22Rv1 (cell line): ENCODE results near the gene AFF4.

Experiments used
- H3K27ac ChIP-seq: fragments of 450-650 bp; 2 replicates; pipeline ENCODE4 v1.5.1; 2017
- ZFX ChIP-seq: fragments of 450-650 bp; IDR thresholded peaks from 2 replicates; pipeline ENCODE4 v1.6.1; 2017; ENCODE audit warnings: antibody characterized with exemption, borderline replicate concordance
- TF ChIP-seq, protein P1 (sequence below): fragments of 450-650 bp; IDR thresholded peaks from 2 replicates; pipeline ENCODE4 v1.5.1; 2017; ENCODE audit warnings: mild to moderate bottlenecking

Gene AFF4

DNA sequence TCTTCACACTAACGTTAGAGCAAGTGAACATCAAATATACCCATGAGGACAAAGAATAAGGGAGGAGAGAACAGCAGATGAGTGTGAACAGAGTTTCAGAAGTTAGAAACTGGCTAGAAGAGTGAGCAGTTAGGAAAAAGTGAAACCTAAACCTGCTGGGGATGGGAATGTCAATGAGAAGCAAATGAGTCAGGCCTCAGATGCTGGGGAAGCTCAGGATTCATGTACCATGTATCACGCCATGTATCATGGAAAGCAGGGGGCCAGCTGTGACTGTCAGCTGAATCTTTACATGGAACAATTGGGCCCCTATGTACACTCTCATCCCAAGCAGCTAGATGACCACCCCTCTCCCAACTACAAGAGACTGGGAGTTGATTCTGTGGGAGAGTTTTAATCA is 113.4 kb downstream of the AFF4 start:
- no peak overlapping the region for H3K27ac ChIP-seq
- TF ChIP-seq, protein P1, sequence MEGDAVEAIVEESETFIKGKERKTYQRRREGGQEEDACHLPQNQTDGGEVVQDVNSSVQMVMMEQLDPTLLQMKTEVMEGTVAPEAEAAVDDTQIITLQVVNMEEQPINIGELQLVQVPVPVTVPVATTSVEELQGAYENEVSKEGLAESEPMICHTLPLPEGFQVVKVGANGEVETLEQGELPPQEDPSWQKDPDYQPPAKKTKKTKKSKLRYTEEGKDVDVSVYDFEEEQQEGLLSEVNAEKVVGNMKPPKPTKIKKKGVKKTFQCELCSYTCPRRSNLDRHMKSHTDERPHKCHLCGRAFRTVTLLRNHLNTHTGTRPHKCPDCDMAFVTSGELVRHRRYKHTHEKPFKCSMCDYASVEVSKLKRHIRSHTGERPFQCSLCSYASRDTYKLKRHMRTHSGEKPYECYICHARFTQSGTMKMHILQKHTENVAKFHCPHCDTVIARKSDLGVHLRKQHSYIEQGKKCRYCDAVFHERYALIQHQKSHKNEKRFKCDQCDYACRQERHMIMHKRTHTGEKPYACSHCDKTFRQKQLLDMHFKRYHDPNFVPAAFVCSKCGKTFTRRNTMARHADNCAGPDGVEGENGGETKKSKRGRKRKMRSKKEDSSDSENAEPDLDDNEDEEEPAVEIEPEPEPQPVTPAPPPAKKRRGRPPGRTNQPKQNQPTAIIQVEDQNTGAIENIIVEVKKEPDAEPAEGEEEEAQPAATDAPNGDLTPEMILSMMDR: no peak
- TF ChIP-seq ZFX: no peak

DNA sequence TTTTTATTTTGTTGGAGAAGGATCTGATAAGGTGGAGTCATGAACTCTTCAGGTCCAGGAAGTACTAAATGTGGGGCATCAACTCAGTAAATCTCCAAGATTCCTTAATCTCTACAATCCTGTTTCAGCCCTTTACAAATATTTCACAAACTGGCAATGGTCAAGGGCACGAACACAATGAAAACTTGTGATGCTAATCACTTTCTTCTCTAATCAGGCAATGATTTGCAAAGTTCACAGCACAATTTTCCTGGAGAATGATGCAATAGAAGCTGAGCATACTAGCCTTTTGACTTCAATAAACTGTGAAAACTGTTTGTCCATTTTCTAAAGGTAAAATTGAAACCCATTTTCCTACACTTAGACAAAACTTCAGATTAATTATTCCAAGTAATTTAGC is 114.1 kb downstream of the AFF4 start:
- no peak overlapping the region for H3K27ac ChIP-seq
- TF ChIP-seq, protein P1: no peak
- TF ChIP-seq ZFX: no peak

DNA sequence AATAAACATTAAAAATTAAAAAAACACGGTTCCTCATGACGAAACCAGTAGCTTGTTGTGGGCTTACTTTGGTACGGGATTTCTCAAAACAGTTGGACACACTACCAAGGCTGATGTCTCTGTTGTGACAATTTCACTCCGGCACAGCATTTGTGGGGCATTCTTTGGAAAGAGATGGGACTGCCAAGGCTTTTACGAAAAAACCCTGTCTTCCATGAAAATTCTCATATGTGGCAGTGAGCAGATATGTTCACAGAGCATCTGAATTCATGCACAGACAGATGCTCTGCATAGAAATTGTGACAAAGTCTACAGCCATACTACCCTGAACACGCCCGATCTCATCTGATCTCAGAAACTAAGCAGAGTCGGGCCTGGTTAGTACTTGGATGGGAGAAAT is 115.2 kb downstream of the AFF4 start:
- TF ChIP-seq, protein P1: no peak
- TF ChIP-seq ZFX: no peak
- H3K27ac ChIP-seq: no peak overlapping the region

DNA sequence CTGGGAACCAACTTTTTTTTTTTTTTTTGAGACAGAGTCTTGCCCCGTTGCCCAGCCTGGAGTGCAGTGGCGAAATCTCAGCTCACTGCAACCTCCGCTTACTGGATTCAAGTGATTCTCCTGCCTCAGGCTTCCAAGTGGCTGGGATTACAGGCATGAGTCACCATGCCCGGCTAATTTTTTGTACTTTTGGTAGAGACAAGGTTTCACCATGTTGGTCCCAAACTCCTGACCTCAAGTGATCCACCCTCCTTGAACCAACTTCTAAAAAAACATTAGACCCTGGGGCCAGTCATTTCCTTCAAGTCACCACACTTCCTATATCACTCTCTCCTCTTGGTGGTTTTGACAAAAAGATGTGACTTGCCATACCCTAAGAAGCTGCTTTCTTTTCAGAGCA is 122.1 kb downstream of the AFF4 start:
- TF ChIP-seq, protein P1: no peak
- no peak for TF ChIP-seq ZFX
- no peak overlapping the region for H3K27ac ChIP-seq

DNA sequence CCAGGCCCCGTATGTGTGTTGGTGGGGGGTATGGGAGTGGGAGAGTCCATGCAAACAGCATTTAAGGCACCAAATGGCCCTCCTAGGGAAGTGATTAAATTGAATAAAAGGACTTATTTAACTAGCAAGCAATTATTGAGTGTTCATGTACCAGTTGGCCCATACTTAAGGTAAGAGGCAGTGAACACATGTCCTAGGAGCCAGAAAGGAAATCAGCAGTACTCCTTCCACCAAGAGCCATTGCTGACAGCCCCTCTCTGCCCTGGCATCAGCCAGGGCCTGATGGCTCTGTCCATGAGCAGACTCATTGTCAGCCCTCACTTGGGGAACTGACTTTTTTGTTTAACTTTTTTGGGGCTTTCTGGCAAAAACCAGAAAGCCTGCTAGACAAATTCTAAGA is 122.5 kb downstream of the AFF4 start:
- TF ChIP-seq ZFX: no peak
- TF ChIP-seq, protein P1: no peak
- no peak overlapping the region for H3K27ac ChIP-seq

DNA sequence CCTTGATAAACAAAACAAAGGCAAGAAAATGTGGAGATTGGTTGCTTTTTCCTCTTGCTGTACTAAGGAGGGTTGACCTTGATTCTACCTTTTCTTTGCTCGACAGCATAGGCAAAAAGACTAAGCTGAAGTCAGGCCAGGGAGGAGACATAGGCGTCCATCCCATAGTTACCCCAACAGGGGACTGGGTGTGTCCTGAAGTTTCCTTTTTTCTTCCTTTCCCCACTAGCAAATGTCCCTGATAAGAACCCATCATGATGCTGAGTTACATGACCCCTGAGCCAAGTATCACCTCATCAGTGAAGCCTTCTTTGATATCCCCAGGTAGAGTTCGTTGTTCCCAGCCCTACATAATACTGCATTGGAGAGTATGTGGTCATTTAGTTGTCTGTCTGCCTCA is 123.1 kb downstream of the AFF4 start:
- TF ChIP-seq ZFX: no peak
- TF ChIP-seq, protein P1: no peak
- no peak overlapping the region for H3K27ac ChIP-seq

DNA sequence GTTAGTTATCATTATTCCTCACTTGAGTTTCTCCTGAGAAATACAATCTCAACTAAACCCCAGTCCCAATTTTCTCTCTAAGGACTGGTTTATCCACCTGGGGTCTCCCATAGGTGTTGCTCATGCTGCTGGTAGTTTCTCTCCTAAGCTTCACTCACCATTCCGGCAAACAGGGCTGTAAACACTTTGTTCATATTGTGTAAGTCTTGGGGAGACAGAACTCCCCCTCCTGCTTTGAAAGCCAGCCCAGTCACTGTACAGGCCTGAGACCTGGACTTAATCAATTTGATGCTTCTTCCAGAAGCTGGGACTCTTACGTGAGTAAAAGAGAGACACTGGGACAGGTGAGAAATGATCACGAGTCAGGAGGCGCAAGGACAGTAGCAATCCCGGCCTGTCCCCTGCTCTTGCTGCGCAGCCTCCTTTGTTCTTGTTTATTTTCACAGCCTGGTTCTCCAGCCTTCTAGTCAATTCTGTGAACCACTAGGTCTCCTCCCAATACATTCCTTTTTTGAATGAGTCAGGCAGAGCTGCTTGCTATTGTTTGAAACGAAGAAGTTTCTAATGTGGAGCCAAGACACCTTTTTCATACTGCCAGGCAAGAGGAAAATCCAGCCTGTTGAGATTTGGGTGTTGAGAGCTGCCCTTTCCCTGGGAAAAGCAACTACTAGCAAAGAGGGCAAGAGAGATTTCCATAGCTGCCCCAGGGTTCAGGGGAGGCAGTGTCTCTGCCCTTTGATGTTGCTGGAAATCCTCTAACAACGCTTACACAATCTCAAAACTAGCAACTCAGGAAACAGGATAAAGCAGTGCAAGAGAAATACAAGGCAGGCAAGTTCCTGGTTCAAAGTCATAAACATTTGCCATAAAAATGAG is 123.8 kb downstream of the AFF4 start:
- TF ChIP-seq, protein P1: no peak
- TF ChIP-seq ZFX: no peak
- no peak overlapping the region for H3K27ac ChIP-seq
